H1 (cell line): ENCODE results near the gene UBXN11. TPM values are rescaled to one million over a fixed set of nuclear protein-coding genes. Genes with fewer than 3 reads are reported as not detected.

ENCODE experiments used
- CREB1 ChIP-seq: IDR thresholded peaks from 2 replicates; pipeline ENCODE4 v1.6.1; 2012; ENCODE audit warnings: inconsistent platforms
- HDAC6 ChIP-seq: IDR thresholded peaks from one replicate; pipeline ENCODE4 v1.7.1; 2012; ENCODE audit warnings: low read depth, mild to moderate bottlenecking, inconsistent platforms, low read length, moderate library complexity
- SIRT6 ChIP-seq: IDR thresholded peaks from one replicate; pipeline ENCODE4 v1.7.1; 2012; ENCODE audit warnings: low read length, inconsistent platforms
- SP2 ChIP-seq: IDR thresholded peaks from 2 replicates; pipeline ENCODE4 v1.6.1; 2012; ENCODE audit warnings: mild to moderate bottlenecking, low read length, inconsistent platforms
- TAF1 ChIP-seq: IDR thresholded peaks from 2 replicates; pipeline ENCODE4 v1.6.1; 2011; ENCODE audit warnings: mild to moderate bottlenecking, low read depth, low read length
- TCF12 ChIP-seq: IDR thresholded peaks from 2 replicates; pipeline ENCODE4 v1.6.1; 2011; ENCODE audit warnings: low read depth, mild to moderate bottlenecking, low read length
- polyA plus RNA-seq, 7 experiments: library from polyadenylated mRNA; depleted of rRNA in 3 of 7; stranded (reverse) in 5 of 7; unstranded in 2 of 7; fragments of >200 nt in 5 of 7; fragments of 200-250 nt in 2 of 7; gene quantifications; 1 replicate in 5 of 7; 2 replicates in 1 of 7; 4 replicates in 1 of 7; pipeline versions ENCODE4 v1.2.1 to v1.2.3, GENCODE V29; 2011 to 2013; ENCODE audit warnings: missing spikeins in 2 of 7, mixed read lengths in 2 of 7
- total RNA-seq: library from RNA; stranded (reverse); fragmentation: NEBNext Ultra II Directional; extraction: Animal tissue kit (Norgen Biotek cat#: 25700); gene quantifications from 2 replicates; pipeline ENCODE4 v1.2.1, GENCODE V29; 2021

The UBXN11 gene
- total and polyA plus RNA-seq, 2 of the 8 experiments (the other 6 are each of a cell fraction or from before 2014, with no cell fraction given) = 6.3 to 10.4 TPM

- no peak for TF ChIP-seq CREB1
- TF ChIP-seq HDAC6 = no peak
- no peak for TF ChIP-seq SP2
- TF ChIP-seq SIRT6 = no peak
- TF ChIP-seq TCF12 = no peak
- TF ChIP-seq TAF1 = no peak
Measured at GRCh38 chr1:26291939-26292338, 14.5 kb downstream of the UBXN11 start (continued).
